Measurements from ENCODE around the gene GRWD1. TPM values are rescaled to one million over a fixed set of nuclear protein-coding genes. Genes with fewer than 3 reads are reported as not detected.

Gene GRWD1
- total and polyA plus RNA-seq, 2 of the 4 experiments (the other 2 are of a cell fraction), result 22.0 to 22.5 TPM

DNA sequence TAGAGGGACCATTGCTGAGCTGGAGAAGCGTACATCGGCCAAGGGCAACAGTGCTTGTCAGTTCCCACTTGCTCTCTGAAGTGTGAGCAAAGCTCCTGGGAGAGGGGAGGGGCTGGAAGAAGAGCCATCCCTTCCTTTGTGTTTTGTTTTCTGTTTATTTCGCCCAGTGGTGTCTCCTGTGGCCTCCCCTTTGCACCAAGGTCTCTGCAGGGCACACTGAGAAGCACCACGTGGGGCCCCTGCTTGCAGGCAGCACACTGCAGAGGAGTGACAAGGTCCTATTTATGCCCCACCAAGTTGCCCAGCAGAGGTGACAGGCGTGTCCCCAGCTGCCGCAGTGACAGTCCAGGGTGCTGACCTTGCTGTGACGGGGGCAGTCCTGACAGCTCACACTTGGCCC, 28.4 kb upstream of the GRWD1 start:
- Histone ChIP-seq H3K9me3 (ENCODE audit: control insufficient read depth, insufficient read depth, low read length) (no peaks in the 10 kb centered on the region; the same call in 1 of the 2 replicates), H4K8ac (ENCODE audit: low read depth in 2 of 2, low read length in 2 of 2) (no peak overlapping the region), H4K20me1 (ENCODE audit: insufficient read depth, low read length) (no peaks in the 10 kb centered on the region), H2BK5ac (ENCODE audit: low read depth, low read length, poor library complexity, severe bottlenecking) (no peak overlapping the region), H2AK9ac (replicated peaks; ENCODE audit: low read depth, low read length, poor library complexity) (peak overlapping the region; percentile 48), H3K14ac (replicated peaks; ENCODE audit: low read depth, low read length) (no peak overlapping the region), H3K4ac (ENCODE audit: low read depth, low read length) (no peak overlapping the region), H2BK120ac (ENCODE audit: low read depth, low read length) (no peak overlapping the region), H3K4me1 (ENCODE audit: control insufficient read depth, insufficient read depth, low read length) (peaks cover 7% of the 10 kb centered on the region), H3K18ac (ENCODE audit: low read depth, low read length) (no peak overlapping the region), H3K4me2 (ENCODE audit: low read depth, low read length) (no peak overlapping the region), H3K27me3 (ENCODE audit: control insufficient read depth, insufficient read depth, low read length) (peaks cover 4% of the 10 kb centered on the region; the same call in 1 of the 2 replicates), H3K79me1 (ENCODE audit: low read depth in 1 of 2, low read length in 2 of 2) (no peaks in the 10 kb centered on the region; a peak in 1 of 4 replicates), H3K4me3 (ENCODE audit: insufficient read depth, low read depth, low read length) (no peak overlapping the region), H2BK15ac (ENCODE audit: low read depth, low read length) (no peak overlapping the region), H4K91ac (ENCODE audit: insufficient read depth, low read depth, low read length) (no peak overlapping the region), H3K23ac (ENCODE audit: low read depth, low read length) (no peak overlapping the region), H2AFZ (replicated peaks; ENCODE audit: low read length, poor library complexity) (no peak overlapping the region), H2AK5ac (ENCODE audit: low read depth, low read length) (no peak overlapping the region), H2BK20ac (ENCODE audit: low read depth, low read length) (no peak overlapping the region), H4K5ac (ENCODE audit: low read depth, low read length) (no peak overlapping the region), H3K27ac (ENCODE audit: insufficient read depth, low read length) (no peak overlapping the region), H3K56ac (ENCODE audit: extremely low read depth, insufficient read depth, low read length) (no peak overlapping the region), H3K36me3 (ENCODE audit: control insufficient read depth, insufficient read depth, low read length) (no peaks in the 10 kb centered on the region), H3K9me1 (ENCODE audit: insufficient read depth, low read length) (peaks cover 4% of the 10 kb centered on the region; the same call in 1 of the 2 replicates), H3K9ac (ENCODE audit: low read depth, low read length) (no peak overlapping the region)
- ATAC-seq (ENCODE audit: low read depth) (no peak), DNase-seq (no peak)
- CTCF ChIA-PET, result no interaction called here
- intact Hi-C loops (cut with micrococcal nuclease) (no loop called here), in situ Hi-C loops (cut with MboI; ENCODE audit: low sequenced_read_pairs) (no loop called here), dilution Hi-C loops (cut with HindIII; ENCODE audit: low sequenced_read_pairs, unreplicated experiment) (no loop called here)
- 45% methylated on average over 6 of the region's 7 CpGs; no CpG with 5 or more reads in 1 of the 2 experiments for WGBS, 2 experiments (ENCODE audit: extremely low coverage in 2 of 2, insufficient read length in 1 of 2)
- POLR2A ChIA-PET (ENCODE audit: unreplicated experiment), result interaction anchor here (0.5 to 0.6 kb wide), 2 partner anchors 240 to 1467 kb away, joined by 3 read pairs; no protein-coding TSS in a partner anchor
- no TSS peak for BruUV-seq (replicated peaks)
- TF ChIP-seq, protein P1, sequence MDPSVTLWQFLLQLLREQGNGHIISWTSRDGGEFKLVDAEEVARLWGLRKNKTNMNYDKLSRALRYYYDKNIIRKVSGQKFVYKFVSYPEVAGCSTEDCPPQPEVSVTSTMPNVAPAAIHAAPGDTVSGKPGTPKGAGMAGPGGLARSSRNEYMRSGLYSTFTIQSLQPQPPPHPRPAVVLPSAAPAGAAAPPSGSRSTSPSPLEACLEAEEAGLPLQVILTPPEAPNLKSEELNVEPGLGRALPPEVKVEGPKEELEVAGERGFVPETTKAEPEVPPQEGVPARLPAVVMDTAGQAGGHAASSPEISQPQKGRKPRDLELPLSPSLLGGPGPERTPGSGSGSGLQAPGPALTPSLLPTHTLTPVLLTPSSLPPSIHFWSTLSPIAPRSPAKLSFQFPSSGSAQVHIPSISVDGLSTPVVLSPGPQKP (IDR thresholded peaks at IDR 0.05; ENCODE audit: borderline replicate concordance, low read depth, low read length), result no peak
- no peak for TF ChIP-seq FOS (IDR thresholded peaks at IDR 0.05; ENCODE audit: low read depth, low read length)
- TF ChIP-seq RFX5 (IDR thresholded peaks at IDR 0.05; ENCODE audit: low read depth, low read length), result no peak
- no peak for TF ChIP-seq RCOR1 (IDR thresholded peaks at IDR 0.05; ENCODE audit: insufficient replicate concordance, low read length)
- TF ChIP-seq MAFK (IDR thresholded peaks at IDR 0.05; ENCODE audit: low read depth, low read length), result no peak
- no peak for TF ChIP-seq MAZ (IDR thresholded peaks at IDR 0.05; ENCODE audit: borderline replicate concordance, low read depth, low read length)
- TF ChIP-seq MXI1 (IDR thresholded peaks at IDR 0.05; ENCODE audit: borderline replicate concordance, low read depth, low read length), result no peak
- TF ChIP-seq USF2 (IDR thresholded peaks at IDR 0.05; ENCODE audit: low read depth, low read length), result no peak
- TF ChIP-seq POLR2A (IDR thresholded peaks at IDR 0.05; ENCODE audit: low read depth, low read length), result no peak
- no peak for TF ChIP-seq SMC3 (IDR thresholded peaks at IDR 0.05; ENCODE audit: low read depth, low read length)
- TF ChIP-seq NFE2L2 (IDR thresholded peaks at IDR 0.05; ENCODE audit: low read depth, low read length), result no peak
